ENCODE measurements around the gene DYNLRB2.

The DYNLRB2 gene

GRCh38 chr16:80599466-80599865, 58.7 kb downstream of the DYNLRB2 start:
- no peak for DNase-seq (ENCODE audit: low spot score)
